H9 (cell line): ENCODE results near the gene PRR5L. TPM values are rescaled to one million over a fixed set of nuclear protein-coding genes. Genes with fewer than 3 reads are reported as not detected.

Source experiments
- DNase-seq: peaks from one replicate; pipeline ENCODE4 v3.0.0-alpha.2; 2017
- H2AFZ ChIP-seq: one replicate; pipeline ENCODE4 v1.6.1; 2013; ENCODE audit warnings: mild to moderate bottlenecking, low read length, control low read depth, moderate library complexity
- H2AK5ac ChIP-seq: 2 replicates; pipeline ENCODE4 v1.6.1; 2013; ENCODE audit warnings: low read length, control low read depth, mixed read lengths; ENCODE audit not compliant: insufficient read length
- H2BK120ac ChIP-seq: one replicate; pipeline ENCODE4 v1.6.1; 2013; ENCODE audit warnings: low read depth, mild to moderate bottlenecking, low read length, control low read depth, inconsistent platforms; ENCODE audit not compliant: poor library complexity, severe bottlenecking
- H2BK12ac ChIP-seq: 2 replicates; pipeline ENCODE4 v1.6.1; 2013; ENCODE audit warnings: low read length, control low read depth, mixed read lengths, low read depth; ENCODE audit not compliant: insufficient read length
- H2BK15ac ChIP-seq: 2 replicates; pipeline ENCODE4 v1.6.1; 2013; ENCODE audit warnings: low read depth, low read length, control low read depth
- H2BK20ac ChIP-seq: one replicate; pipeline ENCODE4 v1.6.1; 2013; ENCODE audit warnings: low read depth, mild to moderate bottlenecking, low read length, control low read depth, inconsistent platforms; ENCODE audit not compliant: poor library complexity, severe bottlenecking
- H2BK5ac ChIP-seq: 2 replicates; pipeline ENCODE4 v1.6.1; 2013; ENCODE audit warnings: low read length, control low read depth, mixed read lengths; ENCODE audit not compliant: insufficient read length
- H3K14ac ChIP-seq: 2 replicates; pipeline ENCODE4 v1.6.1; 2013; ENCODE audit warnings: low read length, control low read depth; ENCODE audit not compliant: insufficient read depth
- H3K18ac ChIP-seq: 2 replicates; pipeline ENCODE4 v1.6.1; 2013; ENCODE audit warnings: low read depth, mild to moderate bottlenecking, mixed read lengths, low read length, control low read depth; ENCODE audit not compliant: insufficient read length
- H3K23ac ChIP-seq: 2 replicates; pipeline ENCODE4 v1.6.1; 2013; ENCODE audit warnings: low read length, control low read depth, mixed read lengths, low read depth; ENCODE audit not compliant: insufficient read length
- H3K23me2 ChIP-seq: 2 replicates; pipeline ENCODE4 v1.6.1; 2013; ENCODE audit warnings: low read depth, mild to moderate bottlenecking, mixed read lengths, low read length, control low read depth; ENCODE audit not compliant: insufficient read length, poor library complexity, severe bottlenecking
- H3K27ac ChIP-seq: 2 replicates; pipeline ENCODE4 v1.5.1; 2013; ENCODE audit warnings: low read length, control low read depth, mixed read lengths, low read depth; ENCODE audit not compliant: insufficient read length
- H3K27me3 ChIP-seq: 2 replicates; pipeline ENCODE4 v1.6.1; 2013; ENCODE audit warnings: low read length, control low read depth, inconsistent platforms; ENCODE audit not compliant: insufficient read depth
- H3K4ac ChIP-seq: 2 replicates; pipeline ENCODE4 v1.6.1; 2013; ENCODE audit warnings: low read depth, mild to moderate bottlenecking, control low read depth, inconsistent platforms, low read length, moderate library complexity
- H3K4me1 ChIP-seq: 2 replicates; pipeline ENCODE4 v1.6.1; 2013; ENCODE audit warnings: low read length, control low read depth, inconsistent platforms; ENCODE audit not compliant: insufficient read depth
- H3K4me2 ChIP-seq: 2 replicates; pipeline ENCODE4 v1.6.1; 2013; ENCODE audit warnings: low read length, control low read depth, mixed read lengths; ENCODE audit not compliant: insufficient read length, insufficient read depth
- H3K56ac ChIP-seq: 2 replicates; pipeline ENCODE4 v1.6.1; 2013; ENCODE audit warnings: low read depth, mild to moderate bottlenecking, mixed read lengths, low read length, control low read depth; ENCODE audit not compliant: insufficient read length
- H3K79me1 ChIP-seq: 2 replicates; pipeline ENCODE4 v1.6.1; 2013; ENCODE audit warnings: low read depth, mild to moderate bottlenecking, moderate library complexity, low read length, control low read depth, inconsistent platforms; ENCODE audit not compliant: insufficient read depth, poor library complexity, severe bottlenecking
- H3K79me2 ChIP-seq: 2 replicates; pipeline ENCODE4 v1.6.1; 2013; ENCODE audit warnings: low read length, control low read depth, inconsistent platforms; ENCODE audit not compliant: insufficient read depth
- H3K9ac ChIP-seq: 2 replicates; pipeline ENCODE4 v1.6.1; 2013; ENCODE audit warnings: low read length, control low read depth, mixed read lengths; ENCODE audit not compliant: insufficient read length; ENCODE audit errors: extremely low read depth
- H3K9me3 ChIP-seq: one replicate; pipeline ENCODE4 v1.6.1; 2013; ENCODE audit warnings: low read depth, low read length, inconsistent platforms; ENCODE audit not compliant: control insufficient read depth
- H3T11ph ChIP-seq: one replicate; pipeline ENCODE4 v1.6.1; 2013; ENCODE audit warnings: mild to moderate bottlenecking, low read length, control low read depth, inconsistent platforms
- H4K20me1 ChIP-seq: one replicate; pipeline ENCODE4 v1.6.1; 2013; ENCODE audit not compliant: control insufficient read depth, insufficient read length, insufficient read depth
- H4K5ac ChIP-seq: 2 replicates; pipeline ENCODE4 v1.6.1; 2013; ENCODE audit warnings: low read depth, mild to moderate bottlenecking, mixed read lengths, low read length, control low read depth; ENCODE audit not compliant: insufficient read length
- H4K8ac ChIP-seq: replicated peaks from 2 replicates; pipeline ENCODE4 v1.6.1; 2013; ENCODE audit warnings: low read length, control low read depth, mixed read lengths, low read depth; ENCODE audit not compliant: insufficient read length
- H4K91ac ChIP-seq: 2 replicates; pipeline ENCODE4 v1.6.1; 2013; ENCODE audit warnings: low read depth, mild to moderate bottlenecking, moderate library complexity, mixed read lengths, low read length, control low read depth; ENCODE audit not compliant: insufficient read length
- H3K27ac Mint-ChIP-seq, 3 experiments: 2 replicates in 2 of 3; 3 replicates in 1 of 3; pipeline ENCODE4 v1.8.0; 2020 to 2021; ENCODE audit warnings: mixed read lengths in 3 of 3, mild to moderate bottlenecking in 1 of 3, moderate library complexity in 1 of 3
- H3K27me3 Mint-ChIP-seq: 2 replicates; pipeline ENCODE4 v1.8.0; 2021; ENCODE audit warnings: low read depth, mild to moderate bottlenecking, moderate library complexity, mixed read lengths
- H3K36me3 Mint-ChIP-seq, 3 experiments: 2 replicates in 2 of 3; 3 replicates in 1 of 3; pipeline ENCODE4 v1.8.0; 2020 to 2021; ENCODE audit warnings: low read depth in 3 of 3, mixed read lengths in 3 of 3; ENCODE audit not compliant: insufficient read depth in 1 of 3
- H3K4me1 Mint-ChIP-seq, 2 experiments: 2 replicates each; pipeline ENCODE4 v1.8.0; 2020; ENCODE audit warnings: mixed read lengths in 2 of 2
- H3K4me3 Mint-ChIP-seq, 2 experiments: 2 replicates in 1 of 2; 3 replicates in 1 of 2; pipeline ENCODE4 v1.8.0; 2020 to 2021; ENCODE audit warnings: mild to moderate bottlenecking in 2 of 2, mixed read lengths in 2 of 2, moderate library complexity in 1 of 2
- H3K9me3 Mint-ChIP-seq, 2 experiments: 2 replicates in 1 of 2; 3 replicates in 1 of 2; pipeline ENCODE4 v1.8.0; 2020; ENCODE audit warnings: mild to moderate bottlenecking in 2 of 2, mixed read lengths in 2 of 2, moderate library complexity in 1 of 2
- WGBS: extraction: QIAGEN DNeasy Blood & Tissue Kit; methylation state at CpG from one replicate; pipeline ENCODE4 v1.1.7; 2013; ENCODE audit warnings: missing lambda C conversion rate, low lambda C conversion rate, mixed read lengths; ENCODE audit not compliant: insufficient read length; ENCODE audit errors: extremely low coverage; 5-methylcytosine and 5-hydroxymethylcytosine counted together
- total RNA-seq: library from RNA; stranded (reverse); gene quantifications from 2 replicates; pipeline ENCODE4 v1.2.1, GENCODE V29; 2021
- TF ChIP-seq, protein P1 (sequence below): fragments of 200-600 bp; sonication (generic); conservative IDR thresholded peaks from 3 replicates; pipeline ENCODE4 v1.8.0; 2021; ENCODE audit warnings: antibody characterized with exemption, mild to moderate bottlenecking

The PRR5L gene
- total RNA-seq, 1 experiment from 2014 or later: 5.6 TPM

DNA sequence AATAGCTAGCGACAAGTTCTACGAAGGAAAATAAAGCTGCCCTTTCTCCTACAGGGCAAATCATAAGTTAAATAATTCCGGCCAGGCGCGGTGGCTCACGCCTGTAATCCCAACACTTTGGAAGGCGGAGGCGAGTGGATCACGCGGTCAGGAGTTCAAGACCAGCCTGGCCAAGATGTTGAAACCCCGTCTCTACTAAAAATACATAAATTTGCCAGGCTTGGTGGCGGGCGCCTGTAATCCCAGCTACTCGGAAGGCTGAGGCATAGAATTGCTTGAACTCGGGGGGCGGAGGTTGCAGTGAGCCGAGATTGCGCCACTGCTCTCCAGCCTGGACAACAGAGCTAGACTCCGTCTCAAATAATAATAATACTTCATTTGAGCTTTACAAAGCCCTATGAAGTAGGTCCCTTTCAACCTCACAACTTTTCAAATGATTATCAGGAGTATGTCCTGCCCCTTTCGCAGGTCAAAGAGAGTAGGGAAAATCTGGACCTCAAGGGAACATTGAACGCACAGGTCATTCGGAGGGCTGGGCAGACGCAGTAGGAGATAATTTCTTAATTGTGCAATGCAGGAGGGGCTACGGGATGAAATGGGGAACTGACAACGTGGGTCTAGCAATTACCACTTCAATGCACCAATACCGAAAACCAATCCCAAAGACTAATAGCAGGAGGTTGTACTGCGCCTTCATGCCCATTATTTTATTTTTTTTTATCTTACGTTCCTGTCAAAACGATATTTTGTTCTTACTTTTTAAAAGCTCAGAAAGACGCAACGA lies 7.5 kb upstream of the PRR5L start:
- no peak overlapping the region for H2AK5ac ChIP-seq
- H3K18ac ChIP-seq: peak overlapping the region; percentile 43
- Mint-ChIP-seq H3K4me3 (peak overlapping the region; percentile 91 to 93), H3K36me3 (no peaks in the 10 kb centered on the region; a peak in 1 of 7 replicates), H3K27me3 (peaks cover 22% of the 10 kb centered on the region), H3K27ac (peak overlapping the region; percentile 93 to 99 (median 93)), H3K4me1 (peaks cover 11 to 12% of the 10 kb centered on the region in 2 experiments), H3K9me3 (no peaks in the 10 kb centered on the region; a peak in 1 of 5 replicates)
- peak overlapping the region; percentile 88 for H3K4me2 ChIP-seq
- no peak overlapping the region for H3K56ac ChIP-seq
- WGBS: no CpG with 5 or more reads among the region's 31 CpGs
- H2BK20ac ChIP-seq: no peak overlapping the region
- H2AFZ ChIP-seq: peak overlapping the region; percentile 59
- H2BK12ac ChIP-seq: no peak overlapping the region
- peaks cover 4% of the 10 kb centered on the region for H3K23me2 ChIP-seq
- H2BK120ac ChIP-seq: no peak overlapping the region
- no peaks in the 10 kb centered on the region for H3K79me2 ChIP-seq
- H3K4ac ChIP-seq: no peak overlapping the region
- no peaks in the 10 kb centered on the region for H3K9me3 ChIP-seq
- no peaks in the 10 kb centered on the region for H3K79me1 ChIP-seq
- no peak for DNase-seq
- TF ChIP-seq, protein P1, sequence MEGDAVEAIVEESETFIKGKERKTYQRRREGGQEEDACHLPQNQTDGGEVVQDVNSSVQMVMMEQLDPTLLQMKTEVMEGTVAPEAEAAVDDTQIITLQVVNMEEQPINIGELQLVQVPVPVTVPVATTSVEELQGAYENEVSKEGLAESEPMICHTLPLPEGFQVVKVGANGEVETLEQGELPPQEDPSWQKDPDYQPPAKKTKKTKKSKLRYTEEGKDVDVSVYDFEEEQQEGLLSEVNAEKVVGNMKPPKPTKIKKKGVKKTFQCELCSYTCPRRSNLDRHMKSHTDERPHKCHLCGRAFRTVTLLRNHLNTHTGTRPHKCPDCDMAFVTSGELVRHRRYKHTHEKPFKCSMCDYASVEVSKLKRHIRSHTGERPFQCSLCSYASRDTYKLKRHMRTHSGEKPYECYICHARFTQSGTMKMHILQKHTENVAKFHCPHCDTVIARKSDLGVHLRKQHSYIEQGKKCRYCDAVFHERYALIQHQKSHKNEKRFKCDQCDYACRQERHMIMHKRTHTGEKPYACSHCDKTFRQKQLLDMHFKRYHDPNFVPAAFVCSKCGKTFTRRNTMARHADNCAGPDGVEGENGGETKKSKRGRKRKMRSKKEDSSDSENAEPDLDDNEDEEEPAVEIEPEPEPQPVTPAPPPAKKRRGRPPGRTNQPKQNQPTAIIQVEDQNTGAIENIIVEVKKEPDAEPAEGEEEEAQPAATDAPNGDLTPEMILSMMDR: no peak
- H2BK5ac ChIP-seq: no peak overlapping the region
- H4K20me1 ChIP-seq: no peaks in the 10 kb centered on the region
- no peak overlapping the region; the same call in 1 of the 2 replicates for H3K14ac ChIP-seq
- no peak overlapping the region for H2BK15ac ChIP-seq
- no peaks in the 10 kb centered on the region; the same call in 1 of the 2 replicates for H3K4me1 ChIP-seq
- no peak overlapping the region for H3K23ac ChIP-seq
- no peak overlapping the region for H4K91ac ChIP-seq
- peak overlapping the region; percentile 75 for H3K9ac ChIP-seq
- H3K27me3 ChIP-seq: no peaks in the 10 kb centered on the region
- no peak overlapping the region for H4K5ac ChIP-seq
- H3T11ph ChIP-seq: no peak overlapping the region
- peak overlapping the region; percentile 68 for H4K8ac ChIP-seq
- no peak overlapping the region for H3K27ac ChIP-seq
